ENCODE measurements around the gene ESPNL.

The ESPNL gene

GRCh38 chr2:238101891-238102841 lies 2.0 kb downstream of the ESPNL start:
- Mint-ChIP-seq H3K9me3 (no peaks in the 10 kb centered on the region), H3K36me3 (peaks cover 4% of the 10 kb centered on the region), H3K4me1 (peaks cover under 1% of the 10 kb centered on the region), H3K4me3 (no peak overlapping the region), H3K27ac (peak overlapping the region; percentile 45)
- ATAC-seq (no peak), DNase-seq (ENCODE audit: low spot score in 2 of 2) (no peak)

DNA sequence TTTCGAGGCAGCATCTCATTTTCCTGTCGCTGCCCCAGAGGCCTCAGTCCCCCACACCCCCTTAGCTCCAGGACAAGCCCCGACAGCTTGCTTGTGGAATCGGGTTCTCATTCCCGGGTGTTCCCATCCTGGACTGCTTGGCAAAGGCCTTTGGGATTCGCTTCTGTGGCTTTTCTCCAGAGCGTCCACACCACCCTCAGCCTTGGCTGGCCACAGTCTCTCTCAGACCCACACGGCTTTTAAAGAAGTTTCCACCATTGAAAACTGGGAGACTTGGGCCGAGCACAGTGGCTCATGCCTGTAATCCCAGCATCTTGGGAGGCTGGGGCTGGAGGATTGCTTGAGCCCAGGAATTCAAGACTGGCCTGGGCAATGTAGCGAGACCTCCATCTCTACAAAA lies 2.7 kb downstream of the ESPNL start:
- Mint-ChIP-seq H3K27ac (peak overlapping the region; percentile 45), H3K4me1 (peaks cover 6% of the 10 kb centered on the region), H3K36me3 (no peaks in the 10 kb centered on the region), H3K4me3 (no peak overlapping the region), H3K9me3 (no peaks in the 10 kb centered on the region)
- no peak for ATAC-seq
- no peak for DNase-seq (ENCODE audit: low spot score in 2 of 2)

DNA sequence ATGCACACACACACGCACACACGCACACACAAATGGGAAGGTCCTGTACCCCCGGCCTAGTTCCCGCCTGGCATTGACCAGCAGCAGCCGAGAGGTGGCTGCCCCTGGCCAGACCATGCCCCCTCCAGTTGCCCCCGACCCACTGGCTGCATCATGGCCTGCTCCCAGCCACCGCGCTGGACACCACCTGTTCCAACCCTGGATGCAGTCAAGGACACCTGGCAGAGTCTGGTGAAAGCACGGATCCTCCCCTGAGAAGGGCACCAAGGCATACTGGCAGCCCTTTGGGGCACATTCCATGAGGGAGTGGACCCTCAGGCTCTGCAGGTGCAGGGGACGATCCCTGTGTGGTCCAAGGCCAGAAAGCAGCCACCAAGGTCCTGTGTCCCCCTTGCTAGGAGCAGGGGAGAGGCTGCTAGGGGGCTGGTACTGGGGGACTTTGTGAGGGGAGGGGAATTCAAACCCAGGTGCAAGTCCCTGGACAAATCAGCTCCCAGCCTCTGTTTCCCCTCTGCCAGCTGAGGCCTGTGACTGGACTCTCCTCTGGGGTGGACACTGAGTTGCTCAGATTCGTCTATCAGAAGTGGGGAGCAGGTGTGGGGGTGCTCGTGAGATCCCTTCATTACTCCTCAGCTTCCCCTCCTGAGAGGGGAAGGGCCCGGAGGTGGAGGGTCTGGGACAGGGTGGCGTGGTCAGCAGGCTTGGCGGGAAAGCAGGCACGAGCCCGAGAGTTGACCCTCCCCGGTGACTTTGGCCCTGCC lies 3.5 kb downstream of the ESPNL start:
- H3K4me3 Mint-ChIP-seq: no peak overlapping the region
- H3K36me3 Mint-ChIP-seq: no peaks in the 10 kb centered on the region
- H3K4me1 Mint-ChIP-seq: peaks cover 6% of the 10 kb centered on the region
- no peak overlapping the region for H3K27ac Mint-ChIP-seq
- ATAC-seq (no peak), DNase-seq (ENCODE audit: low spot score in 2 of 2) (no peak)
- no peaks in the 10 kb centered on the region for H3K9me3 Mint-ChIP-seq

- ATAC-seq (no peak), DNase-seq (ENCODE audit: low spot score in 2 of 2) (no peak)
- Mint-ChIP-seq H3K27ac (no peak overlapping the region), H3K36me3 (no peaks in the 10 kb centered on the region), H3K4me1 (peaks cover 6% of the 10 kb centered on the region), H3K9me3 (no peaks in the 10 kb centered on the region), H3K4me3 (no peak overlapping the region)
These were observed 4.1 kb downstream of the ESPNL start for GRCh38 chr2:238104226-238104690.

- Mint-ChIP-seq H3K36me3 (no peaks in the 10 kb centered on the region), H3K9me3 (no peaks in the 10 kb centered on the region), H3K4me1 (peaks cover 6% of the 10 kb centered on the region), H3K27ac (no peak overlapping the region), H3K4me3 (no peak overlapping the region)
- ATAC-seq (no peak), DNase-seq (ENCODE audit: low spot score in 2 of 2) (no peak)
These were observed 4.7 kb downstream of the ESPNL start for GRCh38 chr2:238104691-238105371.

DNA sequence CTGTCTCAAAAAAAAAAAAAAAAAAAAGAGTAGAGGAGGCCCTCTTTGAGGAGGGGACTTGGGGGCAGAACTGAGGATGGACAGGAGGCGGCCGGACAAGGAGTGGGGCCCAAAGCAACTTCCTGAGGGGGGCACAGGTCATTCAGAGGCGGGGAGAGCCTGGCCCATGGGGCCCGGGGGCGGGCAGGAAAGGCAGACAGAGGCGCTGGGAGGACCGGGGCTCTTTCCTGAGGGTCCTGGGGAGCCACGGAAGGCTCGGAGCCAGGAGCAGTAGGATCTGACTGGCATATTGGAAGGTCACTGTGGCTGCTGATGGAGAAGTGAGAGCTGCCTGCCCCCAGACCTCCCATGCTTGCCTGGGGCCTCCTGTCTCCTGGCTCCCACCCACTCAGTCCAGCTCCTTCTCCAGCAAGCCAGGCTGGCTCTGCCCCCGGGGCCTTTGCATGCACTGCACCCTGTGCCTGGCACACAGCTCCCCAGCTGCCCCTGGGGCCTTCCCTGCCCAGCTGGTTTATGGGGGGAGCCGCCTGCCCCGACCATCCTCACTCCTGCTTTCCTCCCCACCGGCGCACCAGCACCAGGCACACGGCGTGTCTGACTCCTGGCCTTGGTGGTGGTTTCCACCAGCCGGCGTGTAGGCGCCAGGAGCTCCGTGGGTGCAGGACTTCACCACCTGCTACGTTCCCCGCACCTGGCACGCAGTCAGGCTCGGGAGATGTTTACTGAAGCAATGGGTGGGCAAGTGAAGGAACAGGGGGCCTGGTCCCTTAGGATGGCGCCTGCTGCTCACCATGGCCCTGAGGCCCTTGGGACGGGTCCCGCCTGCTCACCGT lies 5.6 kb downstream of the ESPNL start:
- Mint-ChIP-seq H3K36me3 (no peaks in the 10 kb centered on the region), H3K4me1 (peaks cover 6% of the 10 kb centered on the region), H3K9me3 (no peaks in the 10 kb centered on the region), H3K27ac (no peak overlapping the region), H3K4me3 (no peak overlapping the region)
- DNase-seq (ENCODE audit: low spot score in 2 of 2) (no peak), ATAC-seq (no peak)

DNA sequence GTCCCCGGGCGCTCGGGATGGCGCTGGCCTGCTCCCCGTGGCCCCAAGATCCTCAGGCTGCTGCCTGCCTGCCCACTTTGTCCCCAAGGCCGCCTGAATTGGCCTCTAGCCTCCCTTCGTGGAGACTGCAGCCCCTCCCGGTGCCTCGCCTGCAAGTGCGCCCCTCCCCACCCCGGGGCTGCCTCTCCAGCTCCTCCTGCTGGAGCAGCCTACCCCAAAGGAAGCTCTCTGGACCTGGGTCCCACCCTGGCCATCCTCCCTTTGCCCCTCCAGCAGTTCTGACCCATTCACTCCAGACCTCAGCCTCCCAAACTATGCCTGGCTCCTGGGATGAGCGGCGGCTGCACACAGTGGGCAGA lies 6.2 kb downstream of the ESPNL start:
- no peaks in the 10 kb centered on the region for H3K36me3 Mint-ChIP-seq
- peaks cover 6% of the 10 kb centered on the region for H3K4me1 Mint-ChIP-seq
- peaks cover 2% of the 10 kb centered on the region for H3K9me3 Mint-ChIP-seq
- H3K4me3 Mint-ChIP-seq: no peak overlapping the region
- ATAC-seq (no peak), DNase-seq (ENCODE audit: low spot score in 2 of 2) (no peak)
- H3K27ac Mint-ChIP-seq: no peak overlapping the region

- peaks cover 3% of the 10 kb centered on the region for H3K9me3 Mint-ChIP-seq
- no peaks in the 10 kb centered on the region for H3K36me3 Mint-ChIP-seq
- H3K4me3 Mint-ChIP-seq: no peak overlapping the region
- ATAC-seq (no peak), DNase-seq (ENCODE audit: low spot score in 2 of 2) (no peak)
- H3K27ac Mint-ChIP-seq: no peak overlapping the region
- peaks cover 6% of the 10 kb centered on the region for H3K4me1 Mint-ChIP-seq
These were observed 6.8 kb downstream of the ESPNL start for GRCh38 chr2:238106698-238107524.

DNA sequence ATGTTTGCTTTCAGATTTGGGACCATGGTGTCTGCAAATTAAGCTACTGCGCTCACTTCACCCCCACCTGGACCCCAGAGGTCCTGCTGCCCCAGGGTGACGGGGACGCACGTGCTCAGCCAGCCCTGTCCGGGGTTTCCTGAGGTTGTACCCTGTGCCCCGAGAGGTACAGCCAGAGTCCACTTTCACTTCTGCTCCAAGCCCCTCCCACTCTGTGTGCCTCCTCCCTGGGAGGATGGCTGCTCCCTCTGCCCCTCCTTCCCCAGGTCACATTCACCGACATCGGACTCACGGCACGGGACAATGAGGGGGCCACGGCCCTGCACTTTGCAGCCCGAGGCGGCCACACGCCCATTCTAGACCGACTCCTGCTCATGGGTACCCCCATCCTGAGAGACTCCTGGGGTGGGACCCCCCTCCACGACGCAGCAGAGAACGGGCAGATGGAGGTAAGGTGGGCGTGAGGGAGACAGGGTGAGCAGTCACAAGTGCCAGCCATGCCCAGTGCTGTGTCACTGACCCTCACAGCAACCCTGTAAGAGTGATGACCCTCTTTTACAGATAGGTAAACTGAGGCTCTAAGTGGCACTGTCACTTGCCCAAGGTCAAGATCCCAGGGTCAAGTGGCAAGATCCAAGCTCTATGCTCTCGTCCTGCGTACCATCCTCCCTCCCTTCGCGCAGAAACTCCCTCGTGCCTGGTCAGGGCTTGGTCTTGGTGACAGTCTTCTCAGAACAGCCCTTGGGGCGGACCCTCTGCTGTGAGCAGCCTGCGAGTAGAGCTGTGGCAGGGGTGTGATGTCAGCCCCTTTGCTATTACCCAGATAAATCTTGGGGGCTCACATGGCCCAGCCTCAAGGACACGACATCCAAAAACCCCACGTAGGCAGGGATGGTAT lies 7.6 kb downstream of the ESPNL start:
- Mint-ChIP-seq H3K36me3 (no peaks in the 10 kb centered on the region), H3K27ac (no peak overlapping the region), H3K4me1 (peaks cover 6% of the 10 kb centered on the region), H3K4me3 (no peak overlapping the region), H3K9me3 (peaks cover 6% of the 10 kb centered on the region)
- DNase-seq (ENCODE audit: low spot score in 2 of 2) (no peak), ATAC-seq (no peak)

GRCh38 chr2:238108423-238109183 lies 8.5 kb downstream of the ESPNL start:
- DNase-seq (ENCODE audit: low spot score in 2 of 2) (no peak), ATAC-seq (no peak)
- Mint-ChIP-seq H3K9me3 (peaks cover 12% of the 10 kb centered on the region), H3K4me1 (peaks cover 6% of the 10 kb centered on the region), H3K4me3 (no peak overlapping the region), H3K36me3 (no peaks in the 10 kb centered on the region), H3K27ac (peak overlapping the region; percentile 8)

DNA sequence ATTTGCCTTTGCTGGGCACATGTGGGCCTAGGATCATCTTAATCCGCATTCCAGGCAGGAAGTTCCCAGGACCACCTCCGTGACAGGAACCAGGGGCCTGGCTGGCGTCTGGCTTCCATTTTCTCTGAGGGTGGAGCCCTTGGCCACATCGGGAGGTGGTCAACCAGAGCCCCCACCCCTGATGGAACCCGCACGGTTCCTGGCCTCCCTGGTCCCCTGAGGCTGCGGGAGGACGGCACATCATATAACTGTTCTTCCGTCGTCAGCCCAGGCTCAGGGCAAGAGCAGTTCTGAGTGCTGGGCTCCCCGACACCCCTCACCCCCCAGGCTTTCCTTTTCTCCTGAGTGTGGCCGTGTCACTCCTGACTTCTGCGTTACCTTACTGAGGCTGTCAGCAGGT lies 13.5 kb downstream of the ESPNL start:
- Mint-ChIP-seq H3K36me3 (no peaks in the 10 kb centered on the region), H3K4me3 (no peak overlapping the region)
- no peak for ATAC-seq

DNA sequence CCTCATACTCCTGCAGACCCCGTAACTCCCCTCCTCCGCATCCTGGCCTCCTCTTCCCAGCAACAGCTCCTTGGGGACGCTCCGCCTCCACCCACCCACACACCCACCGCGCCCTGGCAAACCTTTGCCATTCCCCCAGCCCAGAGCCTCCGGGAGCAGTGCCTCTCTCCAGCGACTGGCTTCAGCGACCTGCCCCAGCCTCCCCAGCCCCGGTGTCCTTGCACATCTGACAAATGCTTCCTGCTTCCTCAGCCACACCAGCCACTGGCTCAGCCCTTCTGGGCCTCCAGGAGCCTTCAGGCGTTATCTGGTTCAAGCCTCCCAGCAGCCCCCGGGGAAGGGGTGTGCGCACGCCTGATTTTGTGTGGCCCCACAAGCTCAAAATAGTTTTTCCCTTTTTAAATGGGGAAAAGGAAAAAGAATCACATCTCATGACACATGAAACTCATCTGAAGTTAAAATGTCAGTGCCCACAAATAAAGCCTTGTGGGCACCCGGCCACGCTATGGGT lies 14.2 kb downstream of the ESPNL start:
- no peak for ATAC-seq
- H3K4me3 Mint-ChIP-seq: no peak overlapping the region
- peaks cover 12% of the 10 kb centered on the region for H3K9me3 Mint-ChIP-seq
- H3K36me3 Mint-ChIP-seq: no peaks in the 10 kb centered on the region
- no peak for DNase-seq (ENCODE audit: low spot score in 2 of 2)
- peak overlapping the region; percentile 60 for H3K27ac Mint-ChIP-seq
- H3K4me1 Mint-ChIP-seq: no peaks in the 10 kb centered on the region

More for the DNA sequence above, 13.5 kb downstream of the ESPNL start:
- H3K27ac Mint-ChIP-seq: no peak overlapping the region
- DNase-seq (ENCODE audit: low spot score in 2 of 2): no peak
- peaks cover 12% of the 10 kb centered on the region for H3K9me3 Mint-ChIP-seq
- no peaks in the 10 kb centered on the region for H3K4me1 Mint-ChIP-seq

Measured in stimulated activated effector memory CD8-positive, alpha-beta T cell treated with anti-CD3 and anti-CD28 coated beads, Interleukin-12 subunit alpha, Interleukin-12 subunit beta, amount 100 ng/mL, for 72 hours (primary cell).